ENCODE measurements around the gene GCN1. TPM values are rescaled to one million over a fixed set of nuclear protein-coding genes. Genes with fewer than 3 reads are reported as not detected.

The GCN1 gene
- total RNA-seq, 1 experiment from 2014 or later = 116 TPM

- POLR2A ChIA-PET (ENCODE audit: unreplicated experiment) = interaction anchor here (0.5 to 5.5 kb wide), 11 partner anchors 12 to 73 kb away, joined by 3 to 222 read pairs (median 7); partner anchors contain the start of genes PXN, RNU4-1, RNU4-2 and RPLP0
- peaks cover 61% of the 10 kb centered on the region for H3K79me2 ChIP-seq (ENCODE audit: low read depth)
- CTCF ChIA-PET = interaction anchor here (0.5 to 4.5 kb wide), 7 partner anchors 27 to 70 kb away, joined by 4 to 50 read pairs (median 11); partner anchors contain the start of genes PXN and RNU4-2
These were observed 35.9 kb upstream of the GCN1 start for GRCh38 chr12:120230326-120230973.

DNA sequence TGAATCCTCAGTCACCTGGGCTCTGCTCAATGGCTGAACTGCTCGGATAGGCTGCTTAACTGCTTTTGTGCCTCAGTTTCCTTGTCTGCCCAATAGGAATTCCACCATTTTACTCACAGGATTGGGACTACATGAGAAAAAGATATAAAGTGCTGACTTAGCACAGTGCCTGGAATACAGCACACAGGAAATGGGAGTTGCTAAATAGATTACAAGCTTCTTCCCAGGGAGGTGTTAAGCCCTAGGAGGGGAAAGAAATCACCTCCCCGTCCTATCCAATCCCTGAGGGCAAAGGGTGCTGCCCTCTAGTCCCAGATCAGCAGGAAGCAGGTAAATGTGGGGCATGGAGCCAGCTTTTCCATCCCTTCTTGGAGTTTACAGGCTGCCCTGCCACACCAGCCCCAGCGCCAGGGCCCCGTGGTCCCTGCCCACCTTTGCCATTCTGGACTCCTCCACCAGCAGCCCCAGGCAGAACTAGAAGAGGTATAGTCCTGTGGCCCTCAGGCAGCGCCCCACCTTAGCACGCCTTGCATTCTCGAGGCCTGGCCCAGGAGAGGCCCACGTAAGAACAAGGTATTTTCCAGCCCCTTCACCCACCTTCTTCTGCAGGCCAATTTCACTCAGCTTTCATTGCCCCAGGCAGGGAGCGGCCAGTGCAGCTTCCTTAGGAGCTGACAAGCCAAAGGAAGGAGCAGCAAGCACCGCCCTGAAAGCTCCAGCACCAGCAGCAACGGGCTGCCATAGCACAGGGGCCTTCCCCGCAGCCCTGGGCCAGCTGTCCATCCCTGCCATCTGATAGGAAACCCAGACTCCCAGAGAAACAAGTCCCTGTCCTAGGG lies 35.2 kb upstream of the GCN1 start:
- intact Hi-C loops (cut with micrococcal nuclease; ENCODE audit: unreplicated experiment) = loop anchor here (1.0 to 2.0 kb wide), 3 partner anchors 8 to 217 kb away; partner anchors contain the start of genes GATC, RPLP0 and TRIAP1
- Histone ChIP-seq H3K27ac (peak overlapping the region; percentile 99), H3K9me3 (ENCODE audit: insufficient read depth, low read depth) (no peaks in the 10 kb centered on the region), H3K36me3 (ENCODE audit: low read depth) (no peaks in the 10 kb centered on the region), H3K27me3 (ENCODE audit: insufficient read depth, low read depth) (no peaks in the 10 kb centered on the region), H3K4me3 (peak overlapping the region; percentile 54), H2AFZ (no peak overlapping the region), H3K4me2 (peak overlapping the region; percentile 98), H3K79me2 (ENCODE audit: low read depth) (peaks cover 62% of the 10 kb centered on the region), H3F3A (ENCODE audit: insufficient read depth, low read depth) (peaks cover 56% of the 10 kb centered on the region), H4K20me1 (ENCODE audit: insufficient read depth) (no peaks in the 10 kb centered on the region; the same call in 1 of the 2 replicates), H3K9me2 (ENCODE audit: insufficient read depth) (no peaks in the 10 kb centered on the region), H3K4me1 (replicated peaks; ENCODE audit: insufficient read depth) (peaks cover 65% of the 10 kb centered on the region)
- CTCF ChIA-PET = interaction anchor here (0.7 to 4.5 kb wide), 7 partner anchors 8 to 127 kb away, joined by 5 to 50 read pairs (median 12); partner anchors contain the start of genes PXN and RNU4-2
- TF ChIP-seq, protein P1, sequence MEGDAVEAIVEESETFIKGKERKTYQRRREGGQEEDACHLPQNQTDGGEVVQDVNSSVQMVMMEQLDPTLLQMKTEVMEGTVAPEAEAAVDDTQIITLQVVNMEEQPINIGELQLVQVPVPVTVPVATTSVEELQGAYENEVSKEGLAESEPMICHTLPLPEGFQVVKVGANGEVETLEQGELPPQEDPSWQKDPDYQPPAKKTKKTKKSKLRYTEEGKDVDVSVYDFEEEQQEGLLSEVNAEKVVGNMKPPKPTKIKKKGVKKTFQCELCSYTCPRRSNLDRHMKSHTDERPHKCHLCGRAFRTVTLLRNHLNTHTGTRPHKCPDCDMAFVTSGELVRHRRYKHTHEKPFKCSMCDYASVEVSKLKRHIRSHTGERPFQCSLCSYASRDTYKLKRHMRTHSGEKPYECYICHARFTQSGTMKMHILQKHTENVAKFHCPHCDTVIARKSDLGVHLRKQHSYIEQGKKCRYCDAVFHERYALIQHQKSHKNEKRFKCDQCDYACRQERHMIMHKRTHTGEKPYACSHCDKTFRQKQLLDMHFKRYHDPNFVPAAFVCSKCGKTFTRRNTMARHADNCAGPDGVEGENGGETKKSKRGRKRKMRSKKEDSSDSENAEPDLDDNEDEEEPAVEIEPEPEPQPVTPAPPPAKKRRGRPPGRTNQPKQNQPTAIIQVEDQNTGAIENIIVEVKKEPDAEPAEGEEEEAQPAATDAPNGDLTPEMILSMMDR (conservative IDR thresholded peaks at IDR 0.05) = no peak
- no peak for TF ChIP-seq EZH2 (IDR thresholded peaks at IDR 0.05; ENCODE audit: low read depth)
- POLR2A ChIA-PET (ENCODE audit: unreplicated experiment) = interaction anchor here (0.6 to 5.5 kb wide), 8 partner anchors 18 to 895 kb away, joined by 3 to 222 read pairs (median 8); partner anchors contain the start of genes PXN, RNU4-1, RNU4-2 and RPLP0
- DNase-seq = peak; percentile 92 to 94
- TSS peak; percentile 52 for BruUV-seq (replicated peaks)

More at GRCh38 chr12:120230326-120230973, 35.9 kb upstream of the GCN1 start:
- H3F3A ChIP-seq (ENCODE audit: insufficient read depth, low read depth) = peaks cover 56% of the 10 kb centered on the region
- TF ChIP-seq, protein P1 (conservative IDR thresholded peaks at IDR 0.05) = no peak
- TF ChIP-seq EZH2 (IDR thresholded peaks at IDR 0.05; ENCODE audit: low read depth) = no peak
- H3K9me2 ChIP-seq (ENCODE audit: insufficient read depth) = no peaks in the 10 kb centered on the region
- H4K20me1 ChIP-seq (ENCODE audit: insufficient read depth) = no peaks in the 10 kb centered on the region; the same call in 1 of the 2 replicates
- H2AFZ ChIP-seq = no peak overlapping the region
- H3K4me1 ChIP-seq (replicated peaks; ENCODE audit: insufficient read depth) = peaks cover 73% of the 10 kb centered on the region
- intact Hi-C loops (cut with micrococcal nuclease; ENCODE audit: unreplicated experiment) = no loop called here
- H3K9me3 ChIP-seq (ENCODE audit: insufficient read depth, low read depth) = no peaks in the 10 kb centered on the region
- peak; percentile 80 to 91 for DNase-seq
- peak overlapping the region; percentile 98 for H3K4me2 ChIP-seq
- H3K4me3 ChIP-seq = peak overlapping the region; percentile 54
- no TSS peak for BruUV-seq (replicated peaks)
- peak overlapping the region; percentile 99 for H3K27ac ChIP-seq
- no peaks in the 10 kb centered on the region for H3K36me3 ChIP-seq (ENCODE audit: low read depth)
- H3K27me3 ChIP-seq (ENCODE audit: insufficient read depth, low read depth) = no peaks in the 10 kb centered on the region

- intact Hi-C loops (cut with micrococcal nuclease; ENCODE audit: unreplicated experiment) = loop anchor here (1.0 to 2.0 kb wide), 3 partner anchors 8 to 218 kb away; partner anchors contain the start of genes GATC, RPLP0 and TRIAP1
These were observed 34.6 kb upstream of the GCN1 start for GRCh38 chr12:120229071-120229486.

More at GRCh38 chr12:120229071-120229486, 34.6 kb upstream of the GCN1 start:
- H3K27ac ChIP-seq = peak overlapping the region; percentile 99
- H3K9me2 ChIP-seq (ENCODE audit: insufficient read depth) = no peaks in the 10 kb centered on the region
- ChIA-PET CTCF (interaction anchor here (0.7 to 4.5 kb wide), 8 partner anchors 8 to 128 kb away, joined by 3 to 50 read pairs (median 10); partner anchors contain the start of genes PXN, RNU4-1 and RNU4-2), POLR2A (ENCODE audit: unreplicated experiment) (interaction anchor here (0.6 to 5.5 kb wide), 5 partner anchors 19 to 62 kb away, joined by 3 to 222 read pairs (median 22); partner anchors contain the start of genes PXN and RNU4-2)
- peak; percentile 63 to 73 for DNase-seq
- peak overlapping the region; percentile 98 for H3K4me2 ChIP-seq
- H3K9me3 ChIP-seq (ENCODE audit: insufficient read depth, low read depth) = no peaks in the 10 kb centered on the region
- TF ChIP-seq, protein P1 (conservative IDR thresholded peaks at IDR 0.05) = no peak
- no peak for TF ChIP-seq EZH2 (IDR thresholded peaks at IDR 0.05; ENCODE audit: low read depth)
- H3K27me3 ChIP-seq (ENCODE audit: insufficient read depth, low read depth) = no peaks in the 10 kb centered on the region
- peak overlapping the region; percentile 54; the same call in 1 of the 2 replicates for H3K4me3 ChIP-seq
- peaks cover 59% of the 10 kb centered on the region for H3K4me1 ChIP-seq (replicated peaks; ENCODE audit: insufficient read depth)
- H2AFZ ChIP-seq = no peak overlapping the region
- H3F3A ChIP-seq (ENCODE audit: insufficient read depth, low read depth) = peaks cover 52% of the 10 kb centered on the region
- H3K79me2 ChIP-seq (ENCODE audit: low read depth) = peaks cover 55% of the 10 kb centered on the region
- BruUV-seq (replicated peaks) = no TSS peak
- no peaks in the 10 kb centered on the region for H3K36me3 ChIP-seq (ENCODE audit: low read depth)
- no peaks in the 10 kb centered on the region for H4K20me1 ChIP-seq (ENCODE audit: insufficient read depth)

All from PC-9 (cell line).